HEK293 (cell line): ENCODE measurements around the gene GNG7.

Source experiments
- CTCF ChIA-PET: fragments of 350-600 bp; formaldehyde crosslinking; extraction: SDS; loops from one replicate; lab custom pipeline; 2021; ENCODE audit warnings: antibody characterized with exemption; lab: Yijun Ruan, JAX
- POLR2A ChIA-PET: fragments of 300-600 bp; formaldehyde crosslinking; extraction: SDS; loops from one replicate; lab custom pipeline; 2020; ENCODE audit warnings: antibody characterized with exemption, inconsistent platforms; lab: Yijun Ruan, JAX
- H3K27ac ChIP-seq: fragments of 200-500 bp; sonication (Bioruptor generic); 2 replicates; pipeline ENCODE4 v1.5.1; 2014; ENCODE audit warnings: low read depth, low read length, control low read depth, inconsistent platforms; ENCODE audit errors: extremely low read depth
- H3K36me3 ChIP-seq, 2 experiments: fragments of 200-500 bp in 1 of 2; sonication (Bioruptor generic) in 1 of 2; 1 replicate in 1 of 2; 2 replicates in 1 of 2; pipeline ENCODE4 v1.5.1; 2014 to 2017; ENCODE audit warnings: inconsistent platforms in 2 of 2, low read length in 2 of 2; ENCODE audit not compliant: control insufficient read depth in 2 of 2, insufficient read depth in 1 of 2
- H3K4me1 ChIP-seq: fragments of 200-500 bp; sonication (Bioruptor generic); 2 replicates; pipeline ENCODE4 v1.5.1; 2014; ENCODE audit warnings: mild to moderate bottlenecking, low read length, inconsistent platforms; ENCODE audit not compliant: control insufficient read depth, insufficient read depth
- H3K4me3 ChIP-seq: 2 replicates; pipeline ENCODE4 v1.5.1; 2011; ENCODE audit warnings: low read depth, mild to moderate bottlenecking, control low read depth, low read length, moderate library complexity
- H3K9me3 ChIP-seq: fragments of 200-500 bp; sonication (Bioruptor generic); 2 replicates; pipeline ENCODE4 v1.5.1; 2014; ENCODE audit warnings: low read depth, low read length, inconsistent platforms; ENCODE audit not compliant: control insufficient read depth, insufficient read depth
- AEBP2 ChIP-seq: fragments of 450-650 bp; formaldehyde crosslinking; IDR thresholded peaks from 2 replicates; pipeline ENCODE4 v1.5.1; 2016; ENCODE audit warnings: missing biosample characterization, missing genetic modification characterization, borderline replicate concordance
- ATF2 ChIP-seq: fragments of 450-650 bp; formaldehyde crosslinking; IDR thresholded peaks from 2 replicates; pipeline ENCODE4 v1.5.1; 2016; ENCODE audit warnings: missing biosample characterization, missing genetic modification characterization, low read depth
- KLF17 ChIP-seq: fragments of 450-650 bp; formaldehyde crosslinking; IDR thresholded peaks from 2 replicates; pipeline ENCODE4 v1.5.1; 2016; ENCODE audit warnings: missing biosample characterization, missing genetic modification characterization
- SETDB1 ChIP-seq: IDR thresholded peaks from one replicate; pipeline ENCODE4 v1.6.1; 2017; ENCODE audit warnings: mild to moderate bottlenecking, low read length, moderate library complexity, mixed read lengths; ENCODE audit not compliant: insufficient read length
- TSHZ1 ChIP-seq: fragments of 450-650 bp; formaldehyde crosslinking; IDR thresholded peaks from 2 replicates; pipeline ENCODE4 v1.5.1; 2016; ENCODE audit warnings: missing biosample characterization, missing genetic modification characterization, borderline replicate concordance
- ZNF140 ChIP-seq: fragments of 450-650 bp; formaldehyde crosslinking; IDR thresholded peaks from 2 replicates; pipeline ENCODE4 v1.5.1; 2016; ENCODE audit warnings: missing biosample characterization, missing genetic modification characterization
- ZNF175 ChIP-seq: fragments of 450-650 bp; formaldehyde crosslinking; IDR thresholded peaks from 2 replicates; pipeline ENCODE4 v1.5.1; 2016; ENCODE audit warnings: missing biosample characterization, missing genetic modification characterization
- ZNF19 ChIP-seq: fragments of 450-650 bp; formaldehyde crosslinking; IDR thresholded peaks from 2 replicates; pipeline ENCODE4; 2016; ENCODE audit warnings: missing biosample characterization, missing genetic modification characterization, low read depth
- ZNF2 ChIP-seq: fragments of 450-650 bp; formaldehyde crosslinking; IDR thresholded peaks from 2 replicates; pipeline ENCODE4 v1.5.1; 2016; ENCODE audit warnings: missing biosample characterization, missing genetic modification characterization
- ZNF23 ChIP-seq: fragments of 450-650 bp; formaldehyde crosslinking; IDR thresholded peaks from 2 replicates; pipeline ENCODE4 v1.5.1; 2016; ENCODE audit warnings: missing biosample characterization, missing genetic modification characterization, borderline replicate concordance
- ZNF239 ChIP-seq: fragments of 450-650 bp; formaldehyde crosslinking; IDR thresholded peaks from 2 replicates; pipeline ENCODE4 v1.5.1; 2016; ENCODE audit warnings: missing biosample characterization, missing genetic modification characterization
- ZNF248 ChIP-seq: fragments of 450-650 bp; formaldehyde crosslinking; IDR thresholded peaks from 2 replicates; pipeline ENCODE4 v1.5.1; 2017; ENCODE audit warnings: missing biosample characterization, missing genetic modification characterization
- ZNF366 ChIP-seq: fragments of 450-650 bp; formaldehyde crosslinking; conservative IDR thresholded peaks from 2 replicates; pipeline ENCODE4 v1.5.1; 2016; ENCODE audit warnings: missing biosample characterization, missing genetic modification characterization
- ZNF416 ChIP-seq: fragments of 450-650 bp; formaldehyde crosslinking; IDR thresholded peaks from 2 replicates; pipeline ENCODE4 v1.5.1; 2016; ENCODE audit warnings: missing biosample characterization, missing genetic modification characterization
- ZNF488 ChIP-seq: fragments of 450-650 bp; formaldehyde crosslinking; IDR thresholded peaks from 2 replicates; pipeline ENCODE4 v1.5.1; 2016; ENCODE audit warnings: missing biosample characterization, missing genetic modification characterization
- ZNF529 ChIP-seq: fragments of 450-650 bp; formaldehyde crosslinking; IDR thresholded peaks from 2 replicates; pipeline ENCODE4 v1.5.1; 2017; ENCODE audit warnings: missing genetic modification characterization, missing biosample characterization; ENCODE audit not compliant: insufficient replicate concordance
- ZNF624 ChIP-seq: fragments of 450-650 bp; formaldehyde crosslinking; IDR thresholded peaks from 2 replicates; pipeline ENCODE4 v1.5.1; 2017; ENCODE audit warnings: missing biosample characterization, missing genetic modification characterization
- ZNF660 ChIP-seq: fragments of 450-650 bp; IDR thresholded peaks from 2 replicates; pipeline ENCODE4 v1.5.1; 2018; ENCODE audit warnings: missing biosample characterization, mild to moderate bottlenecking, missing genetic modification characterization

GNG7 gene

GRCh38 chr19:2544576-2545415 lies 157.7 kb downstream of the GNG7 start:
- H3K9me3 ChIP-seq = no peaks in the 10 kb centered on the region
- H3K36me3 ChIP-seq = no peaks in the 10 kb centered on the region
- H3K4me3 ChIP-seq = no peak overlapping the region
- H3K27ac ChIP-seq = no peak overlapping the region
- TF ChIP-seq ZNF19 (no peak), ZNF23 (no peak), ZNF624 (tag by site-specific recombination) (no peak), ZNF488 (no peak), ZNF2 (tag by site-specific recombination) (no peak), ATF2 (tag by site-specific recombination) (no peak), ZNF416 (tag by site-specific recombination) (no peak), ZNF140 (tag by site-specific recombination) (no peak), ZNF366 (tag by site-specific recombination) (no peak), SETDB1 (no peak), KLF17 (tag by site-specific recombination) (no peak), ZNF239 (no peak), AEBP2 (tag by site-specific recombination) (no peak), TSHZ1 (no peak), ZNF175 (tag by site-specific recombination) (no peak), ZNF529 (tag by site-specific recombination) (no peak), ZNF248 (tag by site-specific recombination) (no peak), ZNF660 (tag by site-specific recombination) (no peak)
- peaks cover 7% of the 10 kb centered on the region; the same call in 1 of the 2 replicates for H3K4me1 ChIP-seq
- ChIA-PET POLR2A (interaction anchor here (0.5 to 11.0 kb wide), 5 partner anchors 10 to 77 kb away, joined by 3 to 374 read pairs (median 6); partner anchors contain the start of gene GADD45B), CTCF (interaction anchor here (0.6 to 2.1 kb wide), 2 partner anchors 71 to 89 kb away, joined by 5 to 6 read pairs; no protein-coding TSS in a partner anchor)
